ENCODE results near the gene TANC2. TPM values are rescaled to one million over a fixed set of nuclear protein-coding genes. Genes with fewer than 3 reads are reported as not detected.
A peak's percentile ranks its signal among the peaks of the same experiment; 100 is the strongest.

Gene TANC2
- total and polyA plus RNA-seq, 2 of the 8 experiments (the other 6 are each of a cell fraction or from before 2014, with no cell fraction given), result 5.7 to 21.9 TPM

DNA sequence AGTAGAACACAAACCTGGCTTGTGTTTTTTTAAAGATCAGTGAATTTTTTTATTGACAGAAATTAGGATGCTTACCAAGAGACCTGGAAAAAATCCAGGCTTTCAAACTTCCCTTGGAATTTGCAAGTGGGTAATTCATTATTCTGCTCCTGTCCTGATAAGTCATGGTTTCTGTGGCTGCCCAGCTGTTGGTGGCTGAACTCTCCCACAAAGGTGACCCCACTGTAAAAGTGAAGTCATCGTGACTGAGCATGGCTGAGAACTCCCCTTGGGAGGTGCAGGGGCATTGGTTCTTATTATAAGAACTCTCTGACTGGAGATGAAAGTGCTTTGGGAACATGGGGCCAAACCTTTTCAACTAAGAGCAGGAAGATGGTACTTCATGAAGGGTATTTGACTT, 46.6 kb upstream of the TANC2 start:
- H3K14ac ChIP-seq (ENCODE audit: insufficient read length), result no peak overlapping the region
- H3K27ac ChIP-seq (ENCODE audit: low read depth, low read length), result no peak overlapping the region
- H4K5ac ChIP-seq (ENCODE audit: insufficient read length, low read depth, low read length), result no peak overlapping the region
- H3K56ac ChIP-seq (replicated peaks; ENCODE audit: insufficient read length, low read depth, low read length), result no peak overlapping the region
- H3K9ac ChIP-seq (replicated peaks in 1 of 4; ENCODE audit: extremely low read depth in 1 of 4, low read depth in 3 of 4, low read length in 3 of 4), result no peak overlapping the region
- 79% methylated on average over 1 of the region's 1 CpG; no CpG with 5 or more reads in 1 of the 2 experiments for WGBS, 2 experiments (ENCODE audit: extremely low coverage in 1 of 2, insufficient coverage in 1 of 2, insufficient read length in 1 of 2, insufficient replicate concordance in 2 of 2, low coverage in 1 of 2, low lambda C conversion rate in 2 of 2, missing lambda C conversion rate in 1 of 2)
- H2BK5ac ChIP-seq (ENCODE audit: low read depth, low read length), result no peak overlapping the region
- 0 out of 2 replicates have a peak overlapping the region, but pooled peaks have one; percentile 30 for H2AFZ ChIP-seq (ENCODE audit: low read length)
- no peaks in the 10 kb centered on the region for H3K23me2 ChIP-seq (ENCODE audit: low read depth, low read length)
- FAIRE-seq (no peak), DNase-seq (ENCODE audit: low read depth in 1 of 2, low spot score in 2 of 2) (no peak)
- H3K4me1 ChIP-seq (replicated peaks in 1 of 4; ENCODE audit: control insufficient read depth in 3 of 4, insufficient read depth in 4 of 4, low read length in 3 of 4), result no peaks in the 10 kb centered on the region
- H3K4ac ChIP-seq (replicated peaks; ENCODE audit: insufficient read length, low read depth, low read length), result no peak overlapping the region
- no peaks in the 10 kb centered on the region for H4K20me1 ChIP-seq (replicated peaks in 1 of 2; ENCODE audit: control insufficient read depth in 1 of 2, insufficient read depth in 2 of 2, low read length in 2 of 2)
- CTCF ChIA-PET (ENCODE audit: partially characterized antibody), result interaction anchor here (0.6 to 1.3 kb wide), 2 partner anchors 9 to 12 kb away, joined by 3 to 4 read pairs; no protein-coding TSS in a partner anchor
- no peak overlapping the region for H4K91ac ChIP-seq (replicated peaks; ENCODE audit: insufficient read length, low read length)
- no peak overlapping the region for H3K18ac ChIP-seq (ENCODE audit: extremely low read depth, low read length)
- no peak overlapping the region for H2BK12ac ChIP-seq (ENCODE audit: low read depth, low read length)
- POLR2A ChIA-PET (ENCODE audit: partially characterized antibody), result interaction anchor here (1.1 kb wide), 1 partner anchor 7 kb away, joined by 3 read pairs; no protein-coding TSS in a partner anchor
- H3K27me3 ChIP-seq (replicated peaks in 1 of 4; ENCODE audit: control insufficient read depth in 3 of 4, extremely low read depth in 1 of 4, insufficient read depth in 3 of 4, low read length in 3 of 4), result no peaks in the 10 kb centered on the region
- no peak overlapping the region for H3K4me2 ChIP-seq (ENCODE audit: insufficient read depth in 1 of 2, low read depth in 2 of 2, low read length in 2 of 2)
- no peaks in the 10 kb centered on the region for H3K9me3 ChIP-seq (ENCODE audit: insufficient read depth in 2 of 2, low read depth in 1 of 2, low read length in 1 of 2)
- H2BK15ac ChIP-seq (ENCODE audit: low read length), result no peak overlapping the region
- H4K8ac ChIP-seq (ENCODE audit: extremely low read depth, insufficient read depth, low read length), result no peak overlapping the region
- no peaks in the 10 kb centered on the region for H3K36me3 ChIP-seq (ENCODE audit: control insufficient read depth in 2 of 4, insufficient read depth in 4 of 4, low read length in 3 of 4)
- no peak overlapping the region for H2AK5ac ChIP-seq (ENCODE audit: low read depth, low read length)
- H2BK20ac ChIP-seq (ENCODE audit: low read length), result no peak overlapping the region
- no peak overlapping the region for H3K4me3 ChIP-seq (ENCODE audit: extremely low read depth in 1 of 4, insufficient read depth in 2 of 4, low read depth in 3 of 4, low read length in 4 of 4)
- no peaks in the 10 kb centered on the region for H3K79me1 ChIP-seq (ENCODE audit: low read depth, low read length)
- H3K23ac ChIP-seq (ENCODE audit: insufficient read length), result no peak overlapping the region
- no peaks in the 10 kb centered on the region for H3K79me2 ChIP-seq (ENCODE audit: control insufficient read depth in 1 of 2, insufficient read depth in 2 of 2, low read length in 2 of 2)
- no peak overlapping the region for H2BK120ac ChIP-seq (replicated peaks; ENCODE audit: low read depth, low read length)
- TF ChIP-seq POU5F1 (IDR thresholded peaks at IDR 0.05; ENCODE audit: low read depth, low read length) (no peak), CBX8 (IDR thresholded peaks at IDR 0.05; ENCODE audit: borderline replicate concordance, low read depth, low read length) (no peak), SIN3A (conservative IDR thresholded peaks at IDR 0.05 in 1 of 2, IDR thresholded peaks at IDR 0.05 in 1 of 2; ENCODE audit: low read depth in 1 of 2, low read length in 2 of 2) (no peak), YY1 (IDR thresholded peaks at IDR 0.05; ENCODE audit: low read depth, low read length) (no peak), SP2 (IDR thresholded peaks at IDR 0.05; ENCODE audit: low read length) (no peak), TCF12 (IDR thresholded peaks at IDR 0.05; ENCODE audit: low read depth, low read length) (no peak), CTCF (IDR thresholded peaks at IDR 0.05; ENCODE audit: control extremely low read depth in 1 of 3, insufficient read depth in 1 of 3, low read depth in 1 of 3, low read length in 3 of 3) (no peak), RBBP5 (IDR thresholded peaks at IDR 0.05; ENCODE audit: borderline replicate concordance, low read depth, low read length) (no peak), TEAD4 (IDR thresholded peaks at IDR 0.05; ENCODE audit: low read depth, low read length) (no peak), KDM1A (IDR thresholded peaks at IDR 0.05; ENCODE audit: borderline replicate concordance, low read length) (no peak)
- TF ChIP-seq, protein P1, sequence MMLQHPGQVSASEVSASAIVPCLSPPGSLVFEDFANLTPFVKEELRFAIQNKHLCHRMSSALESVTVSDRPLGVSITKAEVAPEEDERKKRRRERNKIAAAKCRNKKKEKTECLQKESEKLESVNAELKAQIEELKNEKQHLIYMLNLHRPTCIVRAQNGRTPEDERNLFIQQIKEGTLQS (IDR thresholded peaks at IDR 0.05; ENCODE audit: insufficient read depth, low read depth, low read length), result no peak

Data from H1 (cell line).